ENCODE measurements around the gene VRK1.
A peak's percentile ranks its signal among the peaks of the same experiment; 100 is the strongest.

VRK1 gene

DNA sequence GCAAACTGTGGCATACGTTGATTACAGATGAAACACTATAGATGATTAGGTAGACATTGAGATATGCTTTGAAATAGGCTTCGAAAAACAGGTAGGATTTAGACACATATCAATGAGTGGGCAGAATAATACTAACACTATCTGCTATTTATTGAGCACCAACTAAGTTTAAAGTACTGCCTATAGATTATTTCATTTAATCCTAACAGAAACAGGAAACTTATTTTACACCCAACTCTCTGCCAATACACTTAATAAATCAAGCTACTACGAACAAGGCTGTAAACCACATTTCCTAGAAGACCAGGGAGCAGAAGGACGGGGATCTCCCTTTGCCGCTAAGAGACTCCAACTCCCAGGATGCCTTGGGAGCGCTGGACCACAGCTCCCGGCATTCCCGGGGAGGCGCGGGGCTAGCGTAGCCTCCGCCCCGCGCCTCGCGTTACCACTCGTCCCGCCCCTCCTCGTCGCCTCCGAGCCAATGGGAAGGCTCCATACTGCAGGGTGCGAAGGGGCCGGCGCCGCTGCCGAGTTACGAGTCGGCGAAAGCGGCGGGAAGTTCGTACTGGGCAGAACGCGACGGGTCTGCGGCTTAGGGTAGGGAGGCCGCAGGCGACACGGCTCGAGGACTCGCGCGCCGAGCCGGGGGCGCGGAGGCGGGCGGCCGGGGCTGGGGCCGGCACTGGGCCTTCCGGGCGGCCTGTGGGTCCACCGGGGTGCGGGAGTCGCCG, at the start of gene VRK1:
Gene VRK1, plus strand, starts transcription at position 532 of the 731 bp plus-strand sequence. CDS start 36,090 bp downstream, outside the sequence.
- Mint-ChIP-seq H3K9me3 (no peaks in the 10 kb centered on the region), H3K27me3 (peaks cover 25% of the 10 kb centered on the region)

GRCh38 chr14:96747608-96748007, 49.6 kb upstream of the VRK1 start:
- no peak for DNase-seq (ENCODE audit: low spot score in 2 of 2)
- H3K4me3 Mint-ChIP-seq: no peak overlapping the region
- H3K27me3 Mint-ChIP-seq: peaks cover 60% of the 10 kb centered on the region
- no peaks in the 10 kb centered on the region for H3K9me3 Mint-ChIP-seq
- H3K27ac Mint-ChIP-seq (ENCODE audit: low read depth): no peak overlapping the region
- H3K36me3 Mint-ChIP-seq (ENCODE audit: insufficient read depth): peaks cover under 1% of the 10 kb centered on the region
- ATAC-seq (replicated peaks; ENCODE audit: extremely low read depth, poor library complexity, severe bottlenecking): no peak
- no peaks in the 10 kb centered on the region for H3K4me1 Mint-ChIP-seq

More for the DNA sequence above, at the start of gene VRK1:
- peak within 1 kb of the TSS; percentile 77 for H3K27ac Mint-ChIP-seq (ENCODE audit: low read depth)
- DNase-seq (ENCODE audit: low spot score in 2 of 2) (peak; percentile 89 to 91), ATAC-seq (replicated peaks; ENCODE audit: extremely low read depth, poor library complexity, severe bottlenecking) (peak; percentile 97)
- peaks cover 25% of the 10 kb centered on the region for H3K4me1 Mint-ChIP-seq
- peak within 1 kb of the TSS; percentile 82 for H3K4me3 Mint-ChIP-seq
- H3K36me3 Mint-ChIP-seq (ENCODE audit: insufficient read depth): peaks cover 3% of the 10 kb centered on the region

- no peaks in the 10 kb centered on the region for H3K9me3 Mint-ChIP-seq
- no peak overlapping the region for H3K4me3 Mint-ChIP-seq
- H3K4me1 Mint-ChIP-seq: no peaks in the 10 kb centered on the region
- peaks cover 57% of the 10 kb centered on the region for H3K27me3 Mint-ChIP-seq
- DNase-seq (ENCODE audit: low spot score in 2 of 2) (no peak), ATAC-seq (replicated peaks; ENCODE audit: extremely low read depth, poor library complexity, severe bottlenecking) (no peak)
- H3K27ac Mint-ChIP-seq (ENCODE audit: low read depth): no peak overlapping the region
- H3K36me3 Mint-ChIP-seq (ENCODE audit: insufficient read depth): no peaks in the 10 kb centered on the region
Observed at GRCh38 chr14:96748362-96748761, 48.8 kb upstream of the VRK1 start.

DNA sequence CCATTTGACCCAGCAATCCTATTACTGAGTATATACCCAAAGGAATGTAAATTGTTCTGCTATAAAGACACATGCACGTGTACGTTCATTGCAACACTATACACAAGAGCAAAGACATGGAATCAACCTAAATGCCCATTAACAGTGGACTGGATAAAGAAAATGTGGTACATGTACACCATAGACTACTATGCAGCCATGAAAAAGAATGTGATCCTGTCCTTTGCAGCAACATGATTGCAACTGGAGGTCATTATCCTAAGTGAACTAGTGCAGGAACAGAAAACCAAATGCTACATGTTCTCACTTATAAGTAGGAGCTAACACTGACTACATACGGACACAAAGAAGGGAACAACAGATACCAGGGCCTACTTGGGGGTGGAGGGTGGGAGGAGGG, 45.7 kb upstream of the VRK1 start:
- Mint-ChIP-seq H3K4me1 (no peaks in the 10 kb centered on the region), H3K9me3 (no peaks in the 10 kb centered on the region), H3K36me3 (ENCODE audit: insufficient read depth) (no peaks in the 10 kb centered on the region), H3K4me3 (no peak overlapping the region), H3K27ac (ENCODE audit: low read depth) (no peak overlapping the region), H3K27me3 (peaks cover 40% of the 10 kb centered on the region)
- DNase-seq (ENCODE audit: low spot score in 2 of 2) (no peak), ATAC-seq (replicated peaks; ENCODE audit: extremely low read depth, poor library complexity, severe bottlenecking) (no peak)

DNA sequence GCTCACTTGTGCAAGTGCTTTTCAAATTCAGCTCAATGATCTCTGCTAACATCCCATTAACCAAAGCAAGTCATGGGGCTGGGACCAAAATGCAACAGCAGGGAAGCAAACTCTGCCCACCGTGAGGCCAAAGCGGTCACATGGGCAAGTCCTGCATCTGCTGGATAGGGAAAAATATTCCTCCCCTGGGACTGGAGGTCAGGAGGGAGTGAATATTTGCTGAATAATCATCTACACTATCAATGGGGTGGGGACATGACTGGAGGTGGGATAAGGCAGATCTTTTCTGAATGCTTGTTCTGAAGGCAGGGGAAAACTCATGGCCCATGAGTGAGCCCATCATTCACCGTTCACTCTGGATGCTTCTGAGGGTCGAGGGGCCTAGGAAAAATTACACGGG, 45.1 kb upstream of the VRK1 start:
- H3K27ac Mint-ChIP-seq (ENCODE audit: low read depth): no peak overlapping the region
- ATAC-seq (replicated peaks; ENCODE audit: extremely low read depth, poor library complexity, severe bottlenecking): no peak
- no peaks in the 10 kb centered on the region for H3K9me3 Mint-ChIP-seq
- H3K36me3 Mint-ChIP-seq (ENCODE audit: insufficient read depth): no peaks in the 10 kb centered on the region
- no peak overlapping the region for H3K4me3 Mint-ChIP-seq
- no peaks in the 10 kb centered on the region for H3K4me1 Mint-ChIP-seq
- peaks cover 36% of the 10 kb centered on the region for H3K27me3 Mint-ChIP-seq
- DNase-seq (ENCODE audit: low spot score in 2 of 2): no peak

DNA sequence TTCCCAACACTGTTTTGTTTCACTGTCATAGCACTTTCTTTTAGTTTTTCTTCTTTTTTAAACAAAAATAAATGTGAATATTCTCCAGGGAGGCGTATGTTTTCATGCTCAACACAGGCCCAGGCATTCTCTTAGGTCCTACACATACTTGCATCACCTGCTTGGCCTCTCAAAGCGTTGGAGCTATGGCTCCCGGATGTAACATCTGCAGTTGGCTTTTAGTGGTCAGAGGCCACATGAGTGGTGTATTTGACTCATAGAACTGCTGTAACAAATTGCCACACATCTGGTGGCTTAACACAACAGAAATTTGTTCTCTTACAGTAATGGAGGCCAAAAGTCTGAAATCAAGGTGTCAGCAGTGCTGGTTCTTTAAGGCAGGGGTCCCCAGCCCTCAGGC, 44.6 kb upstream of the VRK1 start:
- ATAC-seq (replicated peaks; ENCODE audit: extremely low read depth, poor library complexity, severe bottlenecking) (no peak), DNase-seq (ENCODE audit: low spot score in 2 of 2) (no peak)
- Mint-ChIP-seq H3K4me3 (no peak overlapping the region), H3K9me3 (no peaks in the 10 kb centered on the region), H3K36me3 (ENCODE audit: insufficient read depth) (no peaks in the 10 kb centered on the region), H3K27ac (ENCODE audit: low read depth) (no peak overlapping the region), H3K4me1 (no peaks in the 10 kb centered on the region), H3K27me3 (peaks cover 36% of the 10 kb centered on the region)

DNA sequence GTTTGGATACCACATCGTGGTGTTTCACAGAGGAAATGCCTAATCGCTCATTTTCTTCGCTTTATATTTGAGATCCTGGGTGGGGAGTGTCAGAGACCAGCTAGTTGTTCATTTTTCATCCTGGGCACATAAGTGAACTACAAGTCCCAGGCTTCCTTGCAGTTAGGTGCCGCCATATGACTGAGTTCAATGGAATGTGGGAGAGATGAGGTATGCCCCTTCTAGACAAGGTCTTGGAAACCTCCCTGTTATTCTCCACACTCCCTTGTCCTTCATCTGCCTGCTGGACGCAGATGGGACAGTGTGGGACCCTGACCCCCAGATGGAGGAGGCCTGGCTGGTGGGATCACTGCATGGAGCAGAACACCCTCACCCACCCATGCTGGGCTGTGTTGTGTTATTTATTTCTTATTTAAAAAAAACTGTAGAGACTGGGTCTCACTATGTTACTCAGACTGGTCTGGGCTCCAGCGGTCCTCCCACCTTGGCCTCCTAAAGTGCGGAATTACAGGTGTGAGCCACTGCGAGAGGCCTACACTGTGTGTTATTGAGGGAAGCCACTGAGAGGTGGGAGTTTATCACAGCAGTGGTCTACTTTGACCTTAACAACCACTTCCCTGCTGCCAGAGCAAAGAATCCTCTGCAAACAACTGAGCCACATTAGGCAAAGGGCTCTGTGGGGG, 42.9 kb upstream of the VRK1 start:
- Mint-ChIP-seq H3K36me3 (ENCODE audit: insufficient read depth) (no peaks in the 10 kb centered on the region), H3K9me3 (no peaks in the 10 kb centered on the region), H3K27me3 (peaks cover 32% of the 10 kb centered on the region), H3K4me1 (no peaks in the 10 kb centered on the region), H3K4me3 (no peak overlapping the region), H3K27ac (ENCODE audit: low read depth) (no peak overlapping the region)
- no peak for ATAC-seq (replicated peaks; ENCODE audit: extremely low read depth, poor library complexity, severe bottlenecking)
- DNase-seq (ENCODE audit: low spot score in 2 of 2): no peak

- Mint-ChIP-seq H3K36me3 (ENCODE audit: insufficient read depth) (no peaks in the 10 kb centered on the region), H3K27me3 (peaks cover 32% of the 10 kb centered on the region), H3K9me3 (no peaks in the 10 kb centered on the region), H3K4me3 (no peak overlapping the region), H3K4me1 (no peaks in the 10 kb centered on the region), H3K27ac (ENCODE audit: low read depth) (no peak overlapping the region)
- no peak for ATAC-seq (replicated peaks; ENCODE audit: extremely low read depth, poor library complexity, severe bottlenecking)
- no peak for DNase-seq (ENCODE audit: low spot score in 2 of 2)
Observed at GRCh38 chr14:96754845-96755184, 42.4 kb upstream of the VRK1 start.

GRCh38 chr14:96756745-96757144, 40.4 kb upstream of the VRK1 start:
- Mint-ChIP-seq H3K9me3 (no peaks in the 10 kb centered on the region), H3K4me1 (no peaks in the 10 kb centered on the region), H3K4me3 (no peak overlapping the region), H3K36me3 (ENCODE audit: insufficient read depth) (no peaks in the 10 kb centered on the region), H3K27me3 (peaks cover 32% of the 10 kb centered on the region), H3K27ac (ENCODE audit: low read depth) (no peak overlapping the region)
- ATAC-seq (replicated peaks; ENCODE audit: extremely low read depth, poor library complexity, severe bottlenecking) (no peak), DNase-seq (ENCODE audit: low spot score in 2 of 2) (no peak)

DNA sequence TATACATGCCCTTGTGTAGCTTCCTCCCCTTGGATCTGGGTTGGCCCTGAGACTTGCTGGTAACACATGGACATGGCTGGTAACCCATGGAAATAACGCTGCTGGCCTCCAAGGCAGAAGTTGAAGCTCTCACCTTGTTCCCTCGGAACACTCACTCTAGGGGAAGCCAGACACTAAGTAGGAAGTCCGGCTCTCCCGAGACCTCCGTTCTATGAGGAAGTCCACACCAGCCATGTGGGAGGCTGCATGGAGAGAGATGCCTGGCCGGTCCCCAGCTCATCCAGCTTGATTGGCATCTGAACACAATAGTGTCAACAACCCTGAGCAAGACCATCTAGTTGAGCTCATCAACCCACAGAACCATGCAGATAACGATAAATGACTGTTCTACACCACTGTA, 39.7 kb upstream of the VRK1 start:
- ATAC-seq (replicated peaks; ENCODE audit: extremely low read depth, poor library complexity, severe bottlenecking): no peak
- H3K27ac Mint-ChIP-seq (ENCODE audit: low read depth): no peak overlapping the region
- H3K4me3 Mint-ChIP-seq: no peak overlapping the region
- H3K36me3 Mint-ChIP-seq (ENCODE audit: insufficient read depth): no peaks in the 10 kb centered on the region
- DNase-seq (ENCODE audit: low spot score in 2 of 2): no peak
- peaks cover 2% of the 10 kb centered on the region for H3K4me1 Mint-ChIP-seq
- no peaks in the 10 kb centered on the region for H3K9me3 Mint-ChIP-seq
- peaks cover 32% of the 10 kb centered on the region for H3K27me3 Mint-ChIP-seq

DNA sequence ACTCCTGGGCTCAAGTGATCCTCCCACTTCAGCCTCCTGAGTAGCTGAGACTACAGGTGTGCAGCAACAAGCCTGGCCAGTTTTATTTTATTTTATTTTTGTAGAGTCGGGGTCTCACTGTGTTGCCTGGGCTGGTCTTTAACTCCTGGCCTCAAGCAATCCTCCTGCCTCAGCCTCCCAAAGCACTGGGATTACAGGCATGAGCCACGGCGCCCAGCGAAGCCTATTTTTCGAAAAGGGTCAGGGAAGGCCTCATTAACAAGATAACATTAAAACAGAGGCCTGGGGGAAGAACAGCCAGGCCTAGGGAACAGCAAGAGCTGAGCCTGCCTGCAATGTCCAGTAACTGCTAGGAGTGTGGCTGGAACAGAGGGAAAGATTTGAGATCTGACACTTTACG, 36.1 kb upstream of the VRK1 start:
- Mint-ChIP-seq H3K27me3 (peaks cover 15% of the 10 kb centered on the region), H3K9me3 (no peaks in the 10 kb centered on the region), H3K36me3 (ENCODE audit: insufficient read depth) (no peaks in the 10 kb centered on the region), H3K27ac (ENCODE audit: low read depth) (no peak overlapping the region), H3K4me3 (no peak overlapping the region), H3K4me1 (peaks cover 5% of the 10 kb centered on the region)
- DNase-seq (ENCODE audit: low spot score in 2 of 2) (no peak), ATAC-seq (replicated peaks; ENCODE audit: extremely low read depth, poor library complexity, severe bottlenecking) (no peak)

- DNase-seq (ENCODE audit: low spot score in 2 of 2): peak in 1 of 2 donors; percentile 35
- ATAC-seq (replicated peaks; ENCODE audit: extremely low read depth, poor library complexity, severe bottlenecking): peak; percentile 75
- Mint-ChIP-seq H3K27ac (ENCODE audit: low read depth) (no peak overlapping the region), H3K4me3 (no peak overlapping the region), H3K36me3 (ENCODE audit: insufficient read depth) (no peaks in the 10 kb centered on the region), H3K9me3 (no peaks in the 10 kb centered on the region), H3K4me1 (peaks cover 5% of the 10 kb centered on the region), H3K27me3 (peaks cover 15% of the 10 kb centered on the region)
Observed at GRCh38 chr14:96762650-96763049, 34.5 kb upstream of the VRK1 start.

- no peak for DNase-seq (ENCODE audit: low spot score in 2 of 2)
Observed at GRCh38 chr14:96764012-96764411, 33.2 kb upstream of the VRK1 start.

More at GRCh38 chr14:96764012-96764411, 33.2 kb upstream of the VRK1 start:
- no peak overlapping the region for H3K27ac Mint-ChIP-seq (ENCODE audit: low read depth)
- H3K4me3 Mint-ChIP-seq: no peak overlapping the region
- no peaks in the 10 kb centered on the region for H3K36me3 Mint-ChIP-seq (ENCODE audit: insufficient read depth)
- no peaks in the 10 kb centered on the region for H3K9me3 Mint-ChIP-seq
- peaks cover 22% of the 10 kb centered on the region for H3K27me3 Mint-ChIP-seq
- no peak for ATAC-seq (replicated peaks; ENCODE audit: extremely low read depth, poor library complexity, severe bottlenecking)
- H3K4me1 Mint-ChIP-seq: peaks cover 5% of the 10 kb centered on the region
